GM23338 (cell line): ENCODE data around the gene SMAGP. TPM values are rescaled to one million over a fixed set of nuclear protein-coding genes. Genes with fewer than 3 reads are reported as not detected.
A peak's percentile ranks its signal among the peaks of the same experiment; 100 is the strongest.

Experiments used
- ATAC-seq: fragments of 200-7000 bp; cut with Tn5 transposase; 3 replicates; pipeline ENCODE4 v1.9.1; 2020
- DNase-seq: peaks from one replicate; pipeline ENCODE4 v3.0.0-alpha.2; 2015; ENCODE audit warnings: low spot score
- H2AFZ ChIP-seq: fragments of 200-600 bp; sonication (generic); 2 replicates; pipeline ENCODE4 v1.8.0; 2016; ENCODE audit warnings: antibody characterized with exemption, mild to moderate bottlenecking, moderate library complexity
- H3F3A ChIP-seq: fragments of 200-600 bp; sonication (generic); replicated peaks from 2 replicates; pipeline ENCODE4 v1.8.0; 2017; ENCODE audit warnings: antibody characterized with exemption, mixed run types, low read depth
- H3K27ac ChIP-seq: fragments of 200-600 bp; sonication (generic); 2 replicates; pipeline ENCODE4 v1.6.1; 2016; ENCODE audit warnings: low read depth
- H3K27me3 ChIP-seq: fragments of 200-600 bp; sonication (generic); 2 replicates; pipeline ENCODE4 v1.8.0; 2016; ENCODE audit warnings: mild to moderate bottlenecking, mixed run types, moderate library complexity; ENCODE audit not compliant: insufficient read depth
- H3K36me3 ChIP-seq: fragments of 200-600 bp; sonication (generic); 2 replicates; pipeline ENCODE4 v1.8.0; 2016; ENCODE audit warnings: mild to moderate bottlenecking; ENCODE audit not compliant: insufficient read depth
- H3K4me1 ChIP-seq: fragments of 200-600 bp; sonication (generic); 2 replicates; pipeline ENCODE4 v1.8.0; 2016; ENCODE audit warnings: mild to moderate bottlenecking, moderate library complexity; ENCODE audit not compliant: insufficient read depth
- H3K4me2 ChIP-seq: fragments of 200-600 bp; sonication (generic); 2 replicates; pipeline ENCODE4 v1.7.1; 2017; ENCODE audit warnings: mixed run types
- H3K4me3 ChIP-seq: fragments of 200-600 bp; sonication (generic); 2 replicates; pipeline ENCODE4 v1.6.1; 2016; ENCODE audit warnings: mixed run types
- H3K79me2 ChIP-seq: fragments of 200-600 bp; sonication (generic); replicated peaks from 2 replicates; pipeline ENCODE4 v1.8.0; 2017; ENCODE audit warnings: mild to moderate bottlenecking; ENCODE audit not compliant: insufficient read depth
- H3K9me2 ChIP-seq: fragments of 200-600 bp; sonication (generic); 2 replicates; pipeline ENCODE4 v1.8.0; 2017; ENCODE audit not compliant: insufficient read depth
- H4K20me1 ChIP-seq: fragments of 200-600 bp; sonication (generic); replicated peaks from 2 replicates; pipeline ENCODE4 v1.8.0; 2017; ENCODE audit warnings: mild to moderate bottlenecking; ENCODE audit not compliant: insufficient read depth
- H3K27ac Mint-ChIP-seq: 2 replicates; pipeline ENCODE4 v1.8.0; 2020; ENCODE audit warnings: inconsistent platforms, mild to moderate bottlenecking, moderate library complexity, mixed read lengths
- H3K27me3 Mint-ChIP-seq: 3 replicates; pipeline ENCODE4 v1.8.0; 2022; ENCODE audit warnings: low read depth, mild to moderate bottlenecking, moderate library complexity, mixed read lengths, inconsistent platforms; ENCODE audit not compliant: insufficient read depth, poor library complexity
- H3K36me3 Mint-ChIP-seq: 3 replicates; pipeline ENCODE4 v1.8.0; 2021; ENCODE audit warnings: low read depth, mild to moderate bottlenecking, inconsistent platforms, moderate library complexity, mixed read lengths
- H3K4me1 Mint-ChIP-seq: 3 replicates; pipeline ENCODE4 v1.8.0; 2020; ENCODE audit warnings: mild to moderate bottlenecking, inconsistent platforms, mixed read lengths
- H3K4me3 Mint-ChIP-seq: 3 replicates; pipeline ENCODE4 v1.8.0; 2021; ENCODE audit warnings: moderate library complexity, mild to moderate bottlenecking, inconsistent platforms, mixed read lengths
- H3K9me3 Mint-ChIP-seq: 3 replicates; pipeline ENCODE4 v1.8.0; 2020; ENCODE audit warnings: moderate library complexity, mild to moderate bottlenecking, inconsistent platforms, mixed read lengths
- CREB1 ChIP-seq: fragments of 250-450 bp; sonication (Bioruptor Pico); IDR thresholded peaks from 2 replicates; pipeline ENCODE4 v1.5.0; 2020; ENCODE audit warnings: low read depth, mild to moderate bottlenecking, moderate library complexity
- JUNB ChIP-seq: IDR thresholded peaks from one replicate; pipeline ENCODE4 v1.6.1; 2016; ENCODE audit warnings: antibody characterized with exemption; ENCODE audit not compliant: unreplicated experiment
- POLR2AphosphoS5 ChIP-seq: IDR thresholded peaks from 2 replicates; pipeline ENCODE4 v1.6.1; 2016; ENCODE audit warnings: antibody characterized with exemption, low read depth
- STAT1 ChIP-seq: IDR thresholded peaks from one replicate; pipeline ENCODE4 v1.6.1; 2016; ENCODE audit warnings: antibody characterized with exemption; ENCODE audit not compliant: unreplicated experiment
- ZNF114 ChIP-seq: fragments of 250-450 bp; sonication (Bioruptor Pico); IDR thresholded peaks from 2 replicates; pipeline ENCODE4 v1.5.0; 2020; ENCODE audit warnings: mild to moderate bottlenecking, moderate library complexity
- ZNF331 ChIP-seq: fragments of 250-450 bp; sonication (Bioruptor Pico); IDR thresholded peaks from 2 replicates; pipeline ENCODE4 v1.5.0; 2020; ENCODE audit warnings: low read depth, mild to moderate bottlenecking, moderate library complexity
- polyA plus RNA-seq: library from polyadenylated mRNA; unstranded; fragments of >200 nt; fragmentation: Nextera tagmentation; extraction: Ambion mirVana; gene quantifications from 2 replicates; pipeline ENCODE4 v1.2.1, GENCODE V29; 2016
- total RNA-seq: library from RNA; depleted of rRNA; stranded (reverse); fragments of >200 nt; shearing (Covaris generic); gene quantifications from 2 replicates; pipeline ENCODE4 v1.2.3, GENCODE V29; 2014
- TF ChIP-seq, protein P1 (sequence below): IDR thresholded peaks from one replicate; pipeline ENCODE4 v1.6.1; 2018; ENCODE audit warnings: antibody characterized with exemption; ENCODE audit not compliant: unreplicated experiment
- TF ChIP-seq, protein P2 (sequence below), 2 experiments: fragments of 200-600 bp in 1 of 2; sonication (generic) in 1 of 2; conservative IDR thresholded peaks; 2 replicates each; pipeline versions ENCODE4 v1.5.1 to v1.6.1; 2016 to 2017; ENCODE audit warnings: antibody characterized with exemption in 2 of 2, low read depth in 2 of 2, mild to moderate bottlenecking in 2 of 2, moderate library complexity in 1 of 2

The SMAGP gene
- total and polyA plus RNA-seq, 2 experiments from 2014 or later = 4.7 to 8.2 TPM

DNA sequence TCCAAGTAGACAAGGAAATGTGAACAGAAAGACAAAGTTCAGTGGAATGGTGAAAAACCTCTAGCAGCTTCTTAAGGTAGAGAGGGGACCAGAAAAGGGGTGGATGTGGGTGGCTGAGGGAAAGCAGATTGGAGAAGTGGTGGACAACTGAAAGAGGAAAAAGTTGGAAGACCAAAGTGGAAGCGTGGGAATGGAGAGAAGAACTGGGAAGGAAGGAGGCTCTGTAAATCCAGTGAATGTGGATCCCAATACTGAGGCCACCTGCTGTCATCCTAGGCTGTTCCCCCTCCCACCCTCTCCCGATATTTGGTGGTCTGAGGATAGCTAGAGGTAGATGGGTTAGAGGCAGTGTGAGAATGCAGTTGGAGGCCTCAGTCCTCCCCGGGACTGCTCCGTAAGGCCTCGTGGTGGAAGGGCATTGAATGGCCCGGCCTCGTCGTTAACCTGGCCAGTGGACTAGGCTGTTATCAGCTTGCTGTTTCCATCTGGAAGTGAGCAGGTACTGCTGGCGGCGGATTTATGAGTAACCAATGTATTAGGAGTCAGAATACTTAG, 51.5 kb downstream of the SMAGP start:
- no peak for TF ChIP-seq ZNF331 (CRISPR knock-in tag)
- no peak for TF ChIP-seq STAT1
- TF ChIP-seq ZNF114 (CRISPR knock-in tag) = no peak
- TF ChIP-seq, protein P1, sequence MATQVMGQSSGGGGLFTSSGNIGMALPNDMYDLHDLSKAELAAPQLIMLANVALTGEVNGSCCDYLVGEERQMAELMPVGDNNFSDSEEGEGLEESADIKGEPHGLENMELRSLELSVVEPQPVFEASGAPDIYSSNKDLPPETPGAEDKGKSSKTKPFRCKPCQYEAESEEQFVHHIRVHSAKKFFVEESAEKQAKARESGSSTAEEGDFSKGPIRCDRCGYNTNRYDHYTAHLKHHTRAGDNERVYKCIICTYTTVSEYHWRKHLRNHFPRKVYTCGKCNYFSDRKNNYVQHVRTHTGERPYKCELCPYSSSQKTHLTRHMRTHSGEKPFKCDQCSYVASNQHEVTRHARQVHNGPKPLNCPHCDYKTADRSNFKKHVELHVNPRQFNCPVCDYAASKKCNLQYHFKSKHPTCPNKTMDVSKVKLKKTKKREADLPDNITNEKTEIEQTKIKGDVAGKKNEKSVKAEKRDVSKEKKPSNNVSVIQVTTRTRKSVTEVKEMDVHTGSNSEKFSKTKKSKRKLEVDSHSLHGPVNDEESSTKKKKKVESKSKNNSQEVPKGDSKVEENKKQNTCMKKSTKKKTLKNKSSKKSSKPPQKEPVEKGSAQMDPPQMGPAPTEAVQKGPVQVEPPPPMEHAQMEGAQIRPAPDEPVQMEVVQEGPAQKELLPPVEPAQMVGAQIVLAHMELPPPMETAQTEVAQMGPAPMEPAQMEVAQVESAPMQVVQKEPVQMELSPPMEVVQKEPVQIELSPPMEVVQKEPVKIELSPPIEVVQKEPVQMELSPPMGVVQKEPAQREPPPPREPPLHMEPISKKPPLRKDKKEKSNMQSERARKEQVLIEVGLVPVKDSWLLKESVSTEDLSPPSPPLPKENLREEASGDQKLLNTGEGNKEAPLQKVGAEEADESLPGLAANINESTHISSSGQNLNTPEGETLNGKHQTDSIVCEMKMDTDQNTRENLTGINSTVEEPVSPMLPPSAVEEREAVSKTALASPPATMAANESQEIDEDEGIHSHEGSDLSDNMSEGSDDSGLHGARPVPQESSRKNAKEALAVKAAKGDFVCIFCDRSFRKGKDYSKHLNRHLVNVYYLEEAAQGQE = no peak
- no peak for TF ChIP-seq JUNB
- H3K27me3 ChIP-seq = no peaks in the 10 kb centered on the region
- peak; percentile 35 for ATAC-seq
- peaks cover 16% of the 10 kb centered on the region; the same call in 1 of the 2 replicates for H3K79me2 ChIP-seq
- peaks cover 22% of the 10 kb centered on the region for H3K4me1 ChIP-seq
- peaks cover 2% of the 10 kb centered on the region for H3K27me3 Mint-ChIP-seq
- peak overlapping the region; percentile 43 for H2AFZ ChIP-seq
- peak overlapping the region; percentile 63 for H3K4me3 ChIP-seq
- H3K27ac Mint-ChIP-seq = peak overlapping the region; percentile 92
- peak overlapping the region; percentile 75 for H3K4me3 Mint-ChIP-seq
- H3K36me3 Mint-ChIP-seq = no peaks in the 10 kb centered on the region
- no peaks in the 10 kb centered on the region for H3K9me2 ChIP-seq
- no peaks in the 10 kb centered on the region for H4K20me1 ChIP-seq
- H3K27ac ChIP-seq = peak overlapping the region; percentile 95
- no peaks in the 10 kb centered on the region for H3K36me3 ChIP-seq
- peaks cover 18% of the 10 kb centered on the region; the same call in 1 of the 2 replicates for H3F3A ChIP-seq
- peaks cover 17% of the 10 kb centered on the region for H3K4me1 Mint-ChIP-seq
- H3K9me3 Mint-ChIP-seq = no peaks in the 10 kb centered on the region
- DNase-seq = peak; percentile 44
- peak overlapping the region; percentile 86 for H3K4me2 ChIP-seq

DNA sequence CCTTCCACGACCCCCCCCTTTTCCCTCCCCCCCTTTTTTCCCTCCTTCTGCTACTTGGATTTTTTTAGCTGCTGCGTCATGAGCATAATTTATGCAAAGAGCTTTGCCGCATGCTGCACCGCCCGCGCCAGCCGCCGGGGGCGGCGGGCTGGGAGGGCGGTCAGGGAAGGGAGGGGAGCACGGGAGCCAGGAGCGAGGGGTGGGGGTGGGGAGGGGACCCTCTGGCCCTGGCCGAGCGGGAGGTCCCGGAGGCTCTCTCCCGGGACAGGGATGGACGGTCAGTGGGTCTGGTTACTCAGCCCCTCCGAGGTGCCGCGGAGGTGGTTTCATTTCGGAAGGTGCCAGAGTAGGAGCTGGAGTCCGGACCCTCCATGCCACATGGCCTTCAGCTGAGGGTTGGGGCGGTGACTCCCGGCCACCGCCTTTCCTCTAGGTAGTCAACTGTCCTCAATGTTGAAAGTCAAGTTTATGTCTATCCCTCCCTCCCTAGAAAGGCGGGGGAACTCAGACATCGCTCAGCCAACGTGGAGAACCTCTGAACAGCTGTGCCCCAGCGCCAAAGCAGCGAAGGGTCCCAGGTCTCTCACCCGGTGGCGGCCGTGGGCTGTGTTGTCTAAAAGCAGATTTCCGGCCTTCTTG, 52.1 kb downstream of the SMAGP start, which contains the start of gene POU6F1:
TSS of gene POU6F1 (minus strand) at position 95 of the 639 bp plus-strand sequence. CDS start 11,226 bp downstream, outside the sequence.
- DNase-seq (peak; percentile 93), ATAC-seq (peak; percentile 79)
- Mint-ChIP-seq H3K36me3 (no peaks in the 10 kb centered on the region), H3K27ac (peak within 1 kb of the TSS; percentile 92), H3K9me3 (no peaks in the 10 kb centered on the region), H3K4me1 (peaks cover 17% of the 10 kb centered on the region), H3K27me3 (peaks cover 2% of the 10 kb centered on the region), H3K4me3 (peak within 1 kb of the TSS; percentile 75)
- Histone ChIP-seq H3K36me3 (no peaks in the 10 kb centered on the region), H3K79me2 (peaks cover 16% of the 10 kb centered on the region; the same call in 1 of the 2 replicates), H3K27me3 (no peaks in the 10 kb centered on the region), H2AFZ (peak within 1 kb of the TSS; percentile 80), H3K4me2 (peak within 1 kb of the TSS; percentile 86), H3K4me1 (peaks cover 22% of the 10 kb centered on the region), H3F3A (peaks cover 18% of the 10 kb centered on the region; the same call in 1 of the 2 replicates), H3K4me3 (peak within 1 kb of the TSS; percentile 63), H3K9me2 (no peaks in the 10 kb centered on the region), H3K27ac (peak within 1 kb of the TSS; percentile 95), H4K20me1 (no peaks in the 10 kb centered on the region)
- TF ChIP-seq JUNB (no peak), CREB1 (CRISPR knock-in tag) (peak; percentile 60), POLR2AphosphoS5 (peak; percentile 51)
- TF ChIP-seq, protein P2, sequence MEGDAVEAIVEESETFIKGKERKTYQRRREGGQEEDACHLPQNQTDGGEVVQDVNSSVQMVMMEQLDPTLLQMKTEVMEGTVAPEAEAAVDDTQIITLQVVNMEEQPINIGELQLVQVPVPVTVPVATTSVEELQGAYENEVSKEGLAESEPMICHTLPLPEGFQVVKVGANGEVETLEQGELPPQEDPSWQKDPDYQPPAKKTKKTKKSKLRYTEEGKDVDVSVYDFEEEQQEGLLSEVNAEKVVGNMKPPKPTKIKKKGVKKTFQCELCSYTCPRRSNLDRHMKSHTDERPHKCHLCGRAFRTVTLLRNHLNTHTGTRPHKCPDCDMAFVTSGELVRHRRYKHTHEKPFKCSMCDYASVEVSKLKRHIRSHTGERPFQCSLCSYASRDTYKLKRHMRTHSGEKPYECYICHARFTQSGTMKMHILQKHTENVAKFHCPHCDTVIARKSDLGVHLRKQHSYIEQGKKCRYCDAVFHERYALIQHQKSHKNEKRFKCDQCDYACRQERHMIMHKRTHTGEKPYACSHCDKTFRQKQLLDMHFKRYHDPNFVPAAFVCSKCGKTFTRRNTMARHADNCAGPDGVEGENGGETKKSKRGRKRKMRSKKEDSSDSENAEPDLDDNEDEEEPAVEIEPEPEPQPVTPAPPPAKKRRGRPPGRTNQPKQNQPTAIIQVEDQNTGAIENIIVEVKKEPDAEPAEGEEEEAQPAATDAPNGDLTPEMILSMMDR (conservative IDR thresholded peaks at IDR 0.05; ENCODE audit: low read depth in 2 of 2) = peak; percentile 11 to 46; a peak in 3 of 4 replicates
